Neural progenitor cell (in vitro differentiated cells): ENCODE results near the gene OR8D4.

ENCODE experiments used
- EZH2 ChIP-seq: fragments of 200-600 bp; sonication (generic); IDR thresholded peaks from 2 replicates; pipeline ENCODE4 v1.6.1; 2017; ENCODE audit warnings: antibody characterized with exemption, mild to moderate bottlenecking, moderate library complexity
- TF ChIP-seq, protein P1 (sequence below): fragments of 200-600 bp; sonication (generic); IDR thresholded peaks from 2 replicates; pipeline ENCODE4 v1.5.1; 2017; ENCODE audit warnings: antibody characterized with exemption, mild to moderate bottlenecking

DNA sequence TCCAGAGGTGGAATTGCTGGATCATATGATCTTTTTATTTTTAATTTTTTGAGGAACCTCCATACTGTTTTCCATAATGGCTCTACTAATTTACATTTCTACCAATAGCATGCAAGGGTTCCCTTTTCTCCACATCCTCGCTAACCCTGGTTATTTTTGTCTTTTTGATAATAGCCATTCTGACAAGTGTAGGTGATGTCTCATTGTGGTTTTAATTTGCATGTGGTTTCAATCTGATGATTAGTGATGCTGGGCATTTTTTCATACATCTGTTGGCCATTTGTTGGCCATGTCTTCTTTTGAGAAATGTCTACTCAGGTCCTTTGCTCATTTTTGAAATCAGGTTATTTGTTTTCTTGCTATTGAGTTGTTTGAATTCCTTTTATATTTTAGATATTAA is 22.1 kb downstream of the OR8D4 start:
- TF ChIP-seq, protein P1, sequence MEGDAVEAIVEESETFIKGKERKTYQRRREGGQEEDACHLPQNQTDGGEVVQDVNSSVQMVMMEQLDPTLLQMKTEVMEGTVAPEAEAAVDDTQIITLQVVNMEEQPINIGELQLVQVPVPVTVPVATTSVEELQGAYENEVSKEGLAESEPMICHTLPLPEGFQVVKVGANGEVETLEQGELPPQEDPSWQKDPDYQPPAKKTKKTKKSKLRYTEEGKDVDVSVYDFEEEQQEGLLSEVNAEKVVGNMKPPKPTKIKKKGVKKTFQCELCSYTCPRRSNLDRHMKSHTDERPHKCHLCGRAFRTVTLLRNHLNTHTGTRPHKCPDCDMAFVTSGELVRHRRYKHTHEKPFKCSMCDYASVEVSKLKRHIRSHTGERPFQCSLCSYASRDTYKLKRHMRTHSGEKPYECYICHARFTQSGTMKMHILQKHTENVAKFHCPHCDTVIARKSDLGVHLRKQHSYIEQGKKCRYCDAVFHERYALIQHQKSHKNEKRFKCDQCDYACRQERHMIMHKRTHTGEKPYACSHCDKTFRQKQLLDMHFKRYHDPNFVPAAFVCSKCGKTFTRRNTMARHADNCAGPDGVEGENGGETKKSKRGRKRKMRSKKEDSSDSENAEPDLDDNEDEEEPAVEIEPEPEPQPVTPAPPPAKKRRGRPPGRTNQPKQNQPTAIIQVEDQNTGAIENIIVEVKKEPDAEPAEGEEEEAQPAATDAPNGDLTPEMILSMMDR = no peak
- no peak for TF ChIP-seq EZH2
